Measurements from ENCODE around the gene POR.

DNA sequence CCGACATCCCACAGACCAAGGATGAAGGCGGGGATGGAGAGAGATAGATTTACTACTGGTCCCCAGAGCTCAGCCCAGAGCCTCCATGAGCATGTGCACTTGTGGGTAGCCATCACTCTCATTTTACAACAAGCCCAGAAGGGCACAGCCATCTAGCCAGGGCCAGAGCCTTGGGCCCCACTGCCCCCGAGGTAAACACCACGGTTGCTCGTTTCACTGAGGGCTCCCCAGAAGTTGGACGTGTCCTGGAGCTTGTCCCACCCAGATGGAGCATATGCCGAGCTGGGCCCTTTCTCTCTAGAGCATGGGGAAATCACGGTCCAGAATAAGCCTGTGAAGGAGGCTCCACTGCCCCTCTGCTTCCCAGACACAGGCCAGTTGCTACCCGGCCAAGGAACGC, 88.4 kb downstream of the POR start:
- TF ChIP-seq EP300 (IDR thresholded peaks at IDR 0.05; ENCODE audit: borderline replicate concordance in 1 of 2, low read depth in 1 of 2, low read length in 1 of 2) = no peak
- TF ChIP-seq POLR2AphosphoS5 (IDR thresholded peaks at IDR 0.05; ENCODE audit: low read depth, low read length) = no peak
- no peak for TF ChIP-seq NRF1 (IDR thresholded peaks at IDR 0.05; ENCODE audit: low read depth, low read length)
- no peak for TF ChIP-seq ELF1 (IDR thresholded peaks at IDR 0.05)
- no peak for TF ChIP-seq CTCF (IDR thresholded peaks at IDR 0.05)
- no peak for TF ChIP-seq GATA2 (CRISPR knock-in tag; IDR thresholded peaks at IDR 0.05)
- TF ChIP-seq YY1 (IDR thresholded peaks at IDR 0.05; ENCODE audit: low read depth) = no peak
- TF ChIP-seq, protein P1, sequence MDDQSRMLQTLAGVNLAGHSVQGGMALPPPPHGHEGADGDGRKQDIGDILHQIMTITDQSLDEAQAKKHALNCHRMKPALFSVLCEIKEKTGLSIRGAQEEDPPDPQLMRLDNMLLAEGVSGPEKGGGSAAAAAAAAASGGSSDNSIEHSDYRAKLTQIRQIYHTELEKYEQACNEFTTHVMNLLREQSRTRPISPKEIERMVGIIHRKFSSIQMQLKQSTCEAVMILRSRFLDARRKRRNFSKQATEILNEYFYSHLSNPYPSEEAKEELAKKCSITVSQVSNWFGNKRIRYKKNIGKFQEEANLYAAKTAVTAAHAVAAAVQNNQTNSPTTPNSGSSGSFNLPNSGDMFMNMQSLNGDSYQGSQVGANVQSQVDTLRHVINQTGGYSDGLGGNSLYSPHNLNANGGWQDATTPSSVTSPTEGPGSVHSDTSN (IDR thresholded peaks at IDR 0.05) = no peak
- TF ChIP-seq FOXM1 (IDR thresholded peaks at IDR 0.05; ENCODE audit: low read depth) = no peak
- no peak for TF ChIP-seq RAD21 (IDR thresholded peaks at IDR 0.05; ENCODE audit: low read length)
- TF ChIP-seq RCOR1 (IDR thresholded peaks at IDR 0.05; ENCODE audit: low read length) = no peak
- TF ChIP-seq FOSL2 (IDR thresholded peaks at IDR 0.05; ENCODE audit: borderline replicate concordance, low read depth) = no peak
- no peak for TF ChIP-seq EZH2phosphoT487 (IDR thresholded peaks at IDR 0.05; ENCODE audit: borderline replicate concordance, low read depth)
- no peak for TF ChIP-seq USF1 (IDR thresholded peaks at IDR 0.05; ENCODE audit: borderline replicate concordance, low read depth)
